ENCODE measurements around the gene TSPYL6. TPM values are rescaled to one million over a fixed set of nuclear protein-coding genes. Genes with fewer than 3 reads are reported as not detected.

The TSPYL6 gene
- not detected in 2 replicates for total RNA-seq

DNA sequence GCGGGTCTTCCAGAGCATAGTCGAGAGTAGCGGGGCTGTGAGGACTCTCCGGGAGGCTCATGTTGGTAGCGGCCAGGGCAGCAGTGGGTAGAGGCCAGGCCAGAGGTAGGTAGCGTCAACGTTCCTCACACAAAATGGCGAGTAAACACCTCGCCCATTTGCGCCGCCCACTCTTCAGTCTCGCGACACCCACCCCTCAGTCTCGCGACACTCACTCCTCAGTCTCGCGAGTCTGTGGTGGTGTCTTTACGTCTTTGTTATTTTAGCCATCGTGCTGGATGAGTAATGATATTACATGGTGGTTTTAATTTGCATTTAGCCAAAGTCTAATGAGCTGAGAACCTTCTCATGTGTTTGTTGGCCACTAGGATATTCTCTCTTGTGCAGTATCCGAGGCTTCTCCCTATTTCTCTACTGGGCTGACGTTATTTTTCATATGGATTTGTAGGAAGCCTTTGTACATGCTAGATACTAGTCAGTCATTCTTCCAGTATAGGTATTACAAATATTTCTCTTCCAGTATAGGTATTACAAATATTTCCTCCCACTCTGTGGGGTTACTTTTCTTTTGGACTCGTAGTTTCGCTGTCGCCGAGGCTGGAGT lies at the start of gene TSPYL6:
Gene TSPYL6, minus strand, starts transcription at position 139 of the 604 bp plus-strand sequence. Its CDS starts 78 bp downstream, at position 61.

Other genes with a start within 250 kb of the TSPYL6 start
- gene ACYP2, start 140.6 kb downstream of the TSPYL6 start, total RNA-seq, result 5.2 and 7.6 TPM in 2 replicates
- gene SPTBN1, start 200.1 kb upstream of the TSPYL6 start, total RNA-seq, result 85.8 and 90.6 TPM in 2 replicates

Data from bronchus fibroblast of lung (primary cell).